Kidney (tissue), 14 donors: ENCODE measurements around the gene STK32B. TPM values are rescaled to one million over a fixed set of nuclear protein-coding genes. Genes with fewer than 3 reads are reported as not detected.

ENCODE experiments used
- DNase-seq, 5 donors: peaks; one replicate each; pipeline ENCODE4 v3.0.0-alpha.2; 2013 to 2020
- FAIRE-seq: peaks from 2 replicates; lab custom pipeline; 2012; peaks lifted over from hg19 to GRCh38; lab: Jason Lieb, UNC
- H3K27ac ChIP-seq, 2 donors: one replicate each; pipeline ENCODE4 v1.7.0; 2013; ENCODE audit warnings: low read depth in 2 of 2, low read length in 2 of 2, inconsistent platforms in 1 of 2
- H3K27me3 ChIP-seq: one replicate; pipeline ENCODE4 v1.7.1; 2013; ENCODE audit warnings: low read length, inconsistent platforms; ENCODE audit not compliant: control insufficient read depth, insufficient read depth
- H3K36me3 ChIP-seq, 3 donors: one replicate each; pipeline versions ENCODE4 v1.7.0 to v1.7.1; 2013; ENCODE audit warnings: low read length in 3 of 3, control low read depth in 1 of 3, inconsistent platforms in 1 of 3; ENCODE audit not compliant: insufficient read depth in 3 of 3, control insufficient read depth in 2 of 3
- H3K4me1 ChIP-seq, 3 donors: one replicate each; pipeline versions ENCODE4 v1.7.0 to v1.7.1; 2013; ENCODE audit warnings: low read length in 3 of 3, inconsistent platforms in 1 of 3, low read depth in 1 of 3; ENCODE audit not compliant: control insufficient read depth in 2 of 3, insufficient read depth in 2 of 3
- H3K4me3 ChIP-seq, 3 donors: one replicate each; pipeline versions ENCODE4 v1.7.0 to v1.8.1; 2013; ENCODE audit warnings: low read length in 3 of 3, control low read depth in 1 of 3, inconsistent platforms in 1 of 3
- H3K9ac ChIP-seq, 3 donors: one replicate each; pipeline versions ENCODE4 v1.7.0 to v1.7.1; 2013; ENCODE audit warnings: low read length in 3 of 3, control low read depth in 1 of 3, inconsistent platforms in 1 of 3
- H3K9me3 ChIP-seq, 3 donors: one replicate each; pipeline versions ENCODE4 v1.7.0 to v1.7.1; 2013; ENCODE audit warnings: low read length in 3 of 3, control low read depth in 1 of 3, inconsistent platforms in 1 of 3; ENCODE audit not compliant: control insufficient read depth in 2 of 3, insufficient read depth in 1 of 3
- intact Hi-C: fragments of 100-400 bp; cut with DNase I; formaldehyde crosslinking; loops from one replicate; pipeline ENCODE4 v1.11.1; 2022
- polyA plus RNA-seq: library from polyadenylated mRNA; stranded (reverse); fragments of 350-450 nt; fragmentation: Illumina TruSeq; extraction: RNeasy Lipid Tissue Mini Kit (QIAGEN cat#74804); gene quantifications from one replicate; pipeline ENCODE4 v1.2.3, GENCODE V29; 2014; ENCODE audit warnings: low read depth, low replicate concordance; ENCODE audit not compliant: insufficient read depth
- total RNA-seq: library from RNA; stranded (reverse); fragmentation: NEBNext Ultra II Directional; extraction: Animal tissue kit (Norgen Biotek cat#: 25700); gene quantifications from one replicate; pipeline ENCODE4 v1.2.1, GENCODE V29; 2021
- TF ChIP-seq, protein P1 (sequence below): IDR thresholded peaks from 3 replicates; pipeline ENCODE4 v1.5.1; 2012; ENCODE audit warnings: mild to moderate bottlenecking, moderate library complexity, borderline replicate concordance; ENCODE audit not compliant: insufficient read depth; ENCODE audit errors: extremely low read depth
- donor health status: control.
- donor health status: control.
- donor health status: control.
- donor health status: control.
- donor health status: control.
- donor health status: DM: yes; HTN: yes; CAD: no.
- donor health status: Normal renal cell carcinoma (clear cell type).

The STK32B gene
- total and polyA plus RNA-seq, 2 donors from 2014 or later, result 18.1 to 18.2 TPM

GRCh38 chr4:5033281-5033841, 17.9 kb upstream of the STK32B start:
- Histone ChIP-seq H3K9ac (no peak overlapping the region), H3K4me3 (no peak overlapping the region), H3K9me3 (no peaks in the 10 kb centered on the region), H3K27ac (no peak overlapping the region), H3K36me3 (no peaks in the 10 kb centered on the region), H3K4me1 (peaks cover 0 to 2% (median 2%) of the 10 kb centered on the region in 3 donors), H3K27me3 (no peaks in the 10 kb centered on the region)
- intact Hi-C loops, result no loop called here
- no peak for FAIRE-seq
- TF ChIP-seq, protein P1, sequence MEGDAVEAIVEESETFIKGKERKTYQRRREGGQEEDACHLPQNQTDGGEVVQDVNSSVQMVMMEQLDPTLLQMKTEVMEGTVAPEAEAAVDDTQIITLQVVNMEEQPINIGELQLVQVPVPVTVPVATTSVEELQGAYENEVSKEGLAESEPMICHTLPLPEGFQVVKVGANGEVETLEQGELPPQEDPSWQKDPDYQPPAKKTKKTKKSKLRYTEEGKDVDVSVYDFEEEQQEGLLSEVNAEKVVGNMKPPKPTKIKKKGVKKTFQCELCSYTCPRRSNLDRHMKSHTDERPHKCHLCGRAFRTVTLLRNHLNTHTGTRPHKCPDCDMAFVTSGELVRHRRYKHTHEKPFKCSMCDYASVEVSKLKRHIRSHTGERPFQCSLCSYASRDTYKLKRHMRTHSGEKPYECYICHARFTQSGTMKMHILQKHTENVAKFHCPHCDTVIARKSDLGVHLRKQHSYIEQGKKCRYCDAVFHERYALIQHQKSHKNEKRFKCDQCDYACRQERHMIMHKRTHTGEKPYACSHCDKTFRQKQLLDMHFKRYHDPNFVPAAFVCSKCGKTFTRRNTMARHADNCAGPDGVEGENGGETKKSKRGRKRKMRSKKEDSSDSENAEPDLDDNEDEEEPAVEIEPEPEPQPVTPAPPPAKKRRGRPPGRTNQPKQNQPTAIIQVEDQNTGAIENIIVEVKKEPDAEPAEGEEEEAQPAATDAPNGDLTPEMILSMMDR, result no peak
- DNase-seq, result no peak

GRCh38 chr4:5034206-5034605, 17.1 kb upstream of the STK32B start:
- intact Hi-C loops, result no loop called here
- H3K27ac ChIP-seq, result no peak overlapping the region

DNA sequence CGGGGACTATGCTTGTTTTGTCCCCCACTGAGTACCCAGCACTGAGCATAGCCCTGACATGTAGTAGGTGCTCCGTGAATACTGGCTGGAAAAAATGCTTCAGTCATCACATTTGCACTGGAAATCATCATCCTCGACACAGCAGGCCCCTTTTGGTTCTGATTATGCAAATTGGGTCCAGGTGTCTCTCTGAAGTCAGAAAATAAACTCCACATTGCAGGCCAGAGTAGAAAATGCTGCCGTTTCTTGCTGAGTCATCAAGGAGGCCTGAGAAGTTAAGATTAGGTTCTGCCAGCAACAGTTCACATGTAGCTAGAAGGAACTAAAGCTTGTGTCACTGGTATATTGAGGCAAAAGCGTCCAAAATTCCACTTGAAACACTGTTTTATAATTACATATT, 15.0 kb upstream of the STK32B start:
- Histone ChIP-seq H3K36me3 (no peaks in the 10 kb centered on the region), H3K9me3 (no peaks in the 10 kb centered on the region), H3K4me3 (no peak overlapping the region), H3K4me1 (peaks cover 0 to 2% (median 2%) of the 10 kb centered on the region in 3 donors), H3K9ac (no peak overlapping the region), H3K27me3 (no peaks in the 10 kb centered on the region), H3K27ac (no peak overlapping the region)
- no peak for FAIRE-seq
- TF ChIP-seq, protein P1, result no peak
- DNase-seq, result no peak
- intact Hi-C loops, result no loop called here

More at GRCh38 chr4:5034206-5034605, 17.1 kb upstream of the STK32B start:
- no peak overlapping the region for H3K9ac ChIP-seq
- H3K4me3 ChIP-seq, result no peak overlapping the region
- H3K4me1 ChIP-seq, result peaks cover 0 to 2% (median 2%) of the 10 kb centered on the region in 3 donors
- H3K27me3 ChIP-seq, result no peaks in the 10 kb centered on the region
- TF ChIP-seq, protein P1, result no peak
- no peak for DNase-seq
- no peaks in the 10 kb centered on the region for H3K36me3 ChIP-seq
- H3K9me3 ChIP-seq, result no peaks in the 10 kb centered on the region
- no peak for FAIRE-seq
